HG03025 (cell line): ENCODE measurements around the gene SLC25A20.
A peak's percentile ranks its signal among the peaks of the same experiment; 100 is the strongest.
"Not testable (repeated sequence)": the region's sequence is repeated elsewhere in the genome, so short reads cannot be mapped to it uniquely, and the experiment has no call there.

Experiments used
- ATAC-seq: cut with Tn5 transposase; IDR thresholded peaks from one replicate; pipeline ENCODE4 v1.9.1; 2021; ENCODE audit warnings: mild to moderate bottlenecking, moderate library complexity; ENCODE audit not compliant: unreplicated experiment, low FRiP score

Gene SLC25A20

GRCh38 chr3:48847504-48848423 lies 50.9 kb downstream of the SLC25A20 start, which contains the start of gene PRKAR2A:
PRKAR2A (minus strand) TSS chr3:48847874; CDS start chr3:48847596, 278 bp downstream.
- peak; percentile 84 for ATAC-seq

GRCh38 chr3:48847053-48847503 lies 51.6 kb downstream of the SLC25A20 start:
- peak; percentile 31 for ATAC-seq

- no peak for ATAC-seq
Observed at GRCh38 chr3:48845170-48845569, 53.5 kb downstream of the SLC25A20 start.

- ATAC-seq = no peak
Observed at GRCh38 chr3:48837163-48837562, 61.5 kb downstream of the SLC25A20 start.

GRCh38 chr3:48835650-48836366 lies 62.9 kb downstream of the SLC25A20 start:
- ATAC-seq = no peak

GRCh38 chr3:48832684-48833083 lies 66.0 kb downstream of the SLC25A20 start:
- ATAC-seq = no peak

- ATAC-seq = no peak
Observed at GRCh38 chr3:48830715-48831114, 68.0 kb downstream of the SLC25A20 start.

GRCh38 chr3:48829525-48829924 lies 69.2 kb downstream of the SLC25A20 start:
- not testable (repeated sequence) for ATAC-seq

- not testable (repeated sequence) for ATAC-seq
Observed at GRCh38 chr3:48827874-48828273, 70.8 kb downstream of the SLC25A20 start.

GRCh38 chr3:48826451-48826850 lies 72.2 kb downstream of the SLC25A20 start:
- no peak for ATAC-seq

- no peak for ATAC-seq
Observed at GRCh38 chr3:48820612-48821324, 77.9 kb downstream of the SLC25A20 start.

GRCh38 chr3:48819234-48820221 lies 79.2 kb downstream of the SLC25A20 start:
- ATAC-seq = no peak

GRCh38 chr3:48811524-48811923 lies 87.2 kb downstream of the SLC25A20 start:
- ATAC-seq = no peak
